GM21390 (cell line): ENCODE results near the gene TMEM171.
A peak's percentile ranks its signal among the peaks of the same experiment; 100 is the strongest.

Experiments
- ATAC-seq: cut with Tn5 transposase; IDR thresholded peaks from one replicate; pipeline ENCODE4 v1.9.1; 2021; ENCODE audit not compliant: unreplicated experiment

Gene TMEM171

DNA sequence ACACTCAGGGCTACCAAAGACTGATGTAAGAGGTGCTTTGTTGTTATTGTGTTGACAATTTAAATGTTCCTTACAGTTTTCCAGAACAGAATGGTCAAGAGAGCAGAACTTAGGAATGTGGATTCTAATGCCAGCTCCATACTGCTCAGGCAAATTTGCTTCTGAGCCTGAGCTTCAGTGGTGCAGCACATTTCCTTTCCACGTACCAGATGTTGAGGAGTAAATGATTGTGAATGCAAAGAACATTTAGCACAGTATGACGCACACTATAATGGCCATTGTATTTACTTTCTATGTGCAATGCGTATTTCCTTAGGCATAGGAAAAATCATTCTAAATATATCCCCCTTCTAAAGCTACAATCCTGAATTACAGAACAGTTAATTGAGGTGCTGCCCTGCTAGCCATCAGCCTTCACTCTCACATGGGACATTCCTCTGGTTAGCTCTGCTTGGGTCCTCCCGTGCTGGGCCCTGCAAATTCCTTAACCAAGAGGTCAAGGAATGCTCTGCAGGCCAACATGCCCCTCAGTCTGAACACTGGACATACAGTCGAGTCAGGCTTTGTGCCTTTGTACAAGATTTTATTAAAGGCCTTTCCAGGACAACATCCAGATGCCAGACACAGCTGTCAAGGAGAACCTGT is 31.5 kb downstream of the TMEM171 start:
- no peak for ATAC-seq

DNA sequence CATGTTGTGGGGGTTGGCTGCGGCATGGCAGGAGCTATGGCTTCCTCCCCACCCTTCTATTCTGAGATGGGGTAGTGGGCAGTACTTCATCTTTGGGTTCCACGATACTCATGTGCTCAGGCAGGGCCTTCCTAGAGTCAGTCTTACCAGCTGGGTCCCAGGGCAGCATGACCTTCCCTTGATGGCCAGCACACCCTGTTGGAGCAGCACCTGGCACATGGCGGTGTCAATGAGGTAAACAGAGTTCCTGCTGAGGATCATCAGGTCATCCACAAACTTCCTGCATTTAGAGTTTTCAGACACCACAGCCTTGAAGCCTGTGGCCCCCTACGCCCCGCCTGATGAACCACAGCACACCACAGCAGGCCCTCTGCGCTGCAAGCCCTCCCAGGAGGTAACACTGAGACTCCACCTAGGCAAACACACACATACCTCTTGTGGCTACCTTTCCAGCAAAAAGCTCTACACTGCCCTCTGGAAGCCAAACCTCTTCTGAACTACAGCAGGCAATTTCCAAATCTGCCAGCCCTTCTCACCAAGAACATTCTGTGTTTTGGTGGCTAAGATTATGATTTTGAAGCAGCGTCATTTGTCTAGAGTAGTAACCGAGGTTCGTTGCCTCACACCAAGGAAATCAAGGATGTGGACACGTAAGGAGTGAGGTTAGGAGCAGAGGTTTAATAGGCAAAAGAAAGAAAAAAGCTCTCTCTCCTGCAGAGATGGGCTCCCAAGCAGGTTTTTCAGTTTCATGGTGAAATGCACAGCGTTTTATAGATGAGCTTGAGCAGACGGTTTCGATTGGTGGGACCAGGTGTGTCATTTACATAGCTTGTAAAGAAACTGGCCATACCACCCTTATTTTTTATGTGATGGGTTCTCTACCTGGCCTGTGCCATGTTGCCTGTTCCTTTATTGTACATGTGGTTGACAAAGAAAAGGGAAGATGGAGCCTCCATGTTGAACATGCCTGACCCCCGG is 32.3 kb downstream of the TMEM171 start:
- no peak for ATAC-seq

DNA sequence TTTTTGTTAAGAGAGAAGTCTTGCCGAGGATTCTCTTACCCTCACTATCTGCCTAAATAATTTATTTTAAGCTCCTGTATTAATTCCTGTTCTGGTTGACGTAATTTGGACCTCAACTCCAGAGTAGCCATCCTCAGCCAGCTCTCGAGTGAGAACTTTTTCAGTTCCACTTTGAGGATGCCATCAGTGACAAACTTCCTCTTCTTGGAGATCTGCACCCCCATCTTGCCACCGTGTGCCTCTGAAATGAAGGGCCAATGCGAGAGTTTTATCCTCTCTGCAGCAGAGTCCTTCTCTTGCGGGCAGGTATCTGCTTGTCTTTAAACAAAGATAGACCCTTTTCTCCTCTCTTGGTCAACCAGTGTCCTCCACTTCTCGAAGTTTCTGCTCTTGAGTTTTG is 33.1 kb downstream of the TMEM171 start:
- no peak for ATAC-seq

DNA sequence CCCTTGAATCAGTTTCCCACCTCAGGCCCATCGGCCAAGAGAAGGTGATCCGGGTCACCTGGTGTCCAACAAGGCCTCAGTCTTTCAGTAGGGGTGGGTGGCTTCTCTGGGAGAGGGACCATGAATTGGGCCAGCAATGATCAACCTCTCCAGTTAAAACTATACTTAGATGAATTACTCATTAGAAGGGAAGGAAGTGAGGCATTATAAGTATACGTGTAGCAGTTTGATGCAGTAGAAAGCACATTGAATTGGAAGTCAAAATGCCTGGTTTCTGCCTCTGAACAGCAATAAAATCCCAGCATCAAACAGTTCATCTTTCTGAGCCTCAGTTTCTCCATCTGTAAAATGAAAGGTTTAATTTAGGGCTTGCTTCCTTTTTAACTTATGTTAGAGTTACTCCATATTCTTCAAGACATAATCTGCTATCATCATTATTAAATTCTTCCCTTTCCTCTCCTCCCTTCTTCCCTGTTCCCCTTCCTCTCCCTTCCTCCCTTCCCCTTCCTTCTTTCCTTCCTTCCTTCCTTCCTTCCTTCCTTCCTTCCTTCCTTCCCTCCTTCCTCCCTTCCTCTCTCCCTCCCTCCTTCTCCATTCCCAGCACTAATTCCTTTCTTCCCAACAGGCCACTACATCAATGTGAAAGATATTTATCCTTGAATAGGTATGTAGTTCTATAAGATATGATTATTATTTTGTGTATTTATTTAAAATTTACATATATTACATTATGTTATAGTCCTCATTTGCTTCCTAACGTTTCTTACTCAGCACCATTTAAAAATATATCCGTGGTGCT is 34.0 kb downstream of the TMEM171 start:
- ATAC-seq, result no peak

DNA sequence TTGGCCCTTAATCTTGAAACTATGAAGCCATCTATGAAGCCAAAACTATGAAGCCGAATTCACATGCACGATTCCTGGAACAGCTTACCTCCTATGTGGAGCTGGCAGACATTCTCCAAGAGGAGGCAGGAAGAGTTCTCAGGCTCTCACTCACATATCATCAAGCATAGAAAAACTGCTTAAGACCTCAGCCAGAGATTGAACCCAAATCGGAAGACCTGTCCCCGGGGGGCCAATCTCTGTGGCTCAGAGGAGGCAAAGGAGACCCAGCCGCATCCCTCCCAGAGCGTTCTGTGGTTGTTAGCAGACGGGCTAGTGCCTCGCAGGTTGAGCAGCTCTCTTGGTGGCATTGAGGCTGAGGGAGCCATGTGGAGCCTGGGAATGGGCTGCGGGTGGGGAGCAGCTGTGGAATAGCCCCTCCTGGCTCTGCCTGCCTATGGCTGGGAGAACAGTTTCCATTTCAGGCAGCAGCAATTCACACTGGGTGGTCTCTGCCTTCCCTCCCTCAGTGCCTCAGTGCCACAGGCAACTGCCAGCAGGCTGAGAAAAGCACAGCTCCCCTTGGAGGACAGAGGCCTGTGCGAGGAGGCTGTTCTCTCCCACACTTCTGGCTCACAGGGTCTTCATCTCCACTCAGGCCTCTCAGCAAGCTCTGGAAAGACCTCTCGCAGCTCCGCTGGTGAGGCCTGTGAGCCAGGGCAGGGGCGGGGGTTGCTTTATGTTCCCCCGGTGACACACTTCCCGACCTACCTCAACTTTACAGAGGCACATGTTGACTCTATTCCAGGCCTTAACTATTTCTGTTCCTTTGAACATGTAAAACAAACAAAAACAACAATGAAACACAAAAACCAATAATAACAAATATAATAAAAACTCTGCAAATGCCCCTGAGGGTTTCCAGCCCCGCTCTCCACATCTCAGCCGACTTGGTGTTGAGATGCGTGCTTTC is 35.2 kb downstream of the TMEM171 start:
- no peak for ATAC-seq

DNA sequence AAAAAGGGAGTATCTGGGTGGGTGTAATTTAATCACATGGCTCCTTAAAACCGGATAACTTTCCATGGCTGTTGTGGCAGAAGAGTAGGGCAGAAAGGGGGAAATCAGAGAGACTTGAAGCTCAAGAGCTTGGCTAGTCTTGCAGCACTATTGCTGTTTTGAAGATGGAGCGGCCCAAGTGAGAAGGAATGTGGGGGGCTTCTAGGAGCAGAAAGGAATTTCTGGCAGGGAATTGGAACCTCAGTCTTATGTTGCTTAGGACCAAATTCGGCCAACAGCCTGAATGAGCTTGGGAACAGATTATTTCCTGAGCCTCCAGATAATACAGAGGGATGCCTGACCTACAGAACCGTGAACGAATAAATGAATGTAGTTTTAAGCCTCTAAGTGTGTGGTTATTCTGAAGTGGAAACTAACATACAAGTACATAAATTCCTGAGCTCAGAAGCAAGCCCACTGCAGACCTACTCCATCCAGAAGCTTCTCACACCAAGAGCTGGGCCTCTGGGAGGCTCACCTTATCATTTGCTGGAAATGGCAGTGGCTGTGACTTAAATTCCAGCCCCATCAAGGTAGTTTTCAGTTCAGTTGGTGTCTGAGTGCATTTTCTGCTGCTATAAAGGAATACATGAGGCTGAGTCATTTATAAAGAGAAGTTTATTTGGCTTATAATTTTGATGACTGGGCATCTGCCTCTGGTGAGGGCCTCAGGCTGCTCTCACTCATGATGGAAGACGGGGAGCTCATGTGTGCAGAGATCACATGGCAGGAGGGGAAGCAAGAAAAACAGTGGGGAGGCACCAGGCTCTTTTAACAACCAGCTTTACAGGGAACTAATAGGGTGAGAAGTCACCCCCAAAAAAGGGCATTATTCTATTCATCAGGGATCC is 37.3 kb downstream of the TMEM171 start:
- ATAC-seq, result no peak

DNA sequence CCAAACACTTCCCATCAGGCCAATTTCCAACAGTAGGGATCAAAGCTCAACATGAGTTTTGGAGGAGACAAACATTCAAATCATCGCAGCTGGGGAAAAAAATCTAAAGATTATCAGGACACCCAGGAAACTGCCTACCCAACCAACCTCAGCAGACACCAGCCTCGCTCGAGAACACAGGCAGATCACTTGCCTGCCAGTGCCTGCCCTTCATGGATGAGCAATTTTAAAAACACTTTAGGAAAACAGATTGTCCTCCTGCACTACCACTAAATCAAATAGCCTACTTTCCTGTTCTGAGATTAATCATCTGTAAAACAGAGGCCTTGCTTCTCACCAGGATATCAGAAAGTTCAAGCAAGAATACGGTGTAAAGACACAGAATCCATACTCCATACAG is 37.9 kb downstream of the TMEM171 start:
- no peak for ATAC-seq

DNA sequence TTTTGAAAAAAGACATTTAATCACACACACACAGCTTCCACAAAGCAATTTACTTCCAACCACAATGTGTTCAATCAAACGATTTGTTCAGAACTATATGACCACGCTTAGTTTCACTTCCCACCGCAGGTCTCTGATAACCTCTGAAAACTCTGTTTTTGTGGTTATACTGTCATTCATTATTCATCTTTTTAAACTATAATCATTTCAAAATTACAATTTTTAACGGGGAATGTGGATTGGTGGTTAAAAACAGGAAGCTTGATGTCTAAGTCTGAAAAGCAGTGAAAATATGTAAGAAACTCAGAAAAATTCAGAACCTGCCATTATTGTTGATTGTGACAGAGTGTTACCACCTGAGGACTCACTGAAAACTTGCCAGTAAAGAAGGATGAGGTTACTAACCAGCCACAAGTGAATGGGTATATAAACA is 39.9 kb downstream of the TMEM171 start:
- ATAC-seq, result peak; percentile 90

DNA sequence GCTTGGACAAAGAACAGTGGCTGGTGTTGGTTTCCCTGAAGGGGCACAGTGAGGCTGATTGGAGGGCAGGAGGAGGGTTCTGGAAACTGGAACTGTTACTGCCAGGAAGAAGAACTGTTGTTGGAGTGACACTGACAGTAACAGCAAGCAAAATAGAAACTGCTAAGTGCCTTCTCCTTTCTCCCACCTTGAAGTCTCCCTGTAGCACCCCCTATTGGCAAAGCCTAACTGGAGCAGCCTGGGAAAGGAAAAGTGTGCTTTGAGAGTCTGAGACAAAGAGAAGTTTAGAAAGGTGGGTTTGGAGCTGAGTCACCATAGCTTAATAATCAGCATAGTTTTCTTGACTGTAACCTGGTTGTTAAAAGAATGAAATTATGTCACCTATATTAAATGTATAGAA is 50.1 kb downstream of the TMEM171 start:
- no peak for ATAC-seq

DNA sequence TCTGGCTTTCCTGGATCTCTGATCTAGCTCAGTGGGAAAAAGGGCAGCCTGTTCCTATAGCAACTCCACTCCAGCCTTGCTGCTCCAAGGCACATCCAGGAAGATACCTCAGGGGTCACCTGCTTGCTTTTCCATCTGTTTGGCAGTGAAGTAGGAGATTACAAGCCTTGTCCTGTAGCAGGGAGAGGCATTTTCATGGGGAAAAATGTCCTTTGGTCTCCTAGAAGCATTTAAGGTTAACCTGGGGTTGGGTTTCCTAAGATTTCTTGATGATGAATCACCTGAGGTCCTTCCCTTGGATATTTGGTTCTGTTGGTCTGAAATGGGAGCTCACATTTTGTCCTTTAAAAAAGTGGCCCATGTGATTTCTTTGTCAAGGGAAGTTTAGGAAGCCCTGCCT is 51.1 kb downstream of the TMEM171 start:
- no peak for ATAC-seq

DNA sequence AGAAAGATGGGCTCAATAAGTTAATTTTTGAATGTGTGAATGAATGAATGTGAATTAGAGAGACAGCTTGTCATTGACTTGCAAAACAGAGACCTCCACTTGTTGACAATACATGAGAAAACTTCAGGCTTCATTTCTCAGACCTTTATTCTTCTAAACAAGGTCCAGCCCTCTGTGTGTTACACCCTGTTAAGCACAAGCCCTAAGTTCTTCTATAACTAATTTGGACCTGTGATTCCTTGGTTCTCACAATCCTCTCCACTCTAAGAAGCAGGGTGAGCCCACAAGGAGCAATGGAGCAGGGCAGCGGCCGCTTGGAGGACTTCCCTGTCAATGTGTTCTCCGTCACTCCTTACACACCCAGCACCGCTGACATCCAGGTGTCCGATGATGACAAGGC is 52.6 kb downstream of the TMEM171 start, which contains the start of gene TMEM174:
Gene TMEM174, plus strand, starts transcription at position 243 of the 400 bp plus-strand sequence. Its CDS starts 51 bp downstream, at position 294.
- ATAC-seq, result no peak

DNA sequence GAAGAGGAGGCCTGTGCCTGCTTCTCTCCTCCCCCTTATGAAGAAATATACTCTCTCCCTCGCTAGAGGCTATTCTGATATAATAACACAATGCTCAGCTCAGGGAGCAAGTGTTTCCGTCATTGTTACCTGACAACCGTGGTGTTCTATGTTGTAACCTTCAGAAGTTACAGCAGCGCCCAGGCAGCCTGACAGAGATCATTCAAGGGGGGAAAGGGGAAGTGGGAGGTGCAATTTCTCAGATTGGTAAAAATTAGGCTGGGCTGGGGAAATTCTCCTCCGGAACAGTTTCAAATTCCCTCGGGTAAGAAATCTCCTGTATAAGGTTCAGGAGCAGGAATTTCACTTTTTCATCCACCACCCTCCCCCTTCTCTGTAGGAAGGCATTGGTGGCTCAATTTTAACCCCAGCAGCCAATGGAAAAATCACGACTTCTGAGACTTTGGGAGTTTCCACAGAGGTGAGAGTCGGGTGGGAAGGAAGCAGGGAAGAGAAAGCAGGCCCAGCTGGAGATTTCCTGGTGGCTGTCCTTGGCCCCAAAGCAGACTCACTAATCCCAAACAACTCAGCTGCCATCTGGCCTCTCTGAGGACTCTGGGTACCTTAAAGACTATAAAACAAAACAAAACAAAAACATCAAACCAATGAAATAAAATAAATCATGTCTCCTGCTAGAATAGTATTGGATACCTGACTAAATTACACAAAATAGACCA is 53.9 kb downstream of the TMEM171 start:
- no peak for ATAC-seq

DNA sequence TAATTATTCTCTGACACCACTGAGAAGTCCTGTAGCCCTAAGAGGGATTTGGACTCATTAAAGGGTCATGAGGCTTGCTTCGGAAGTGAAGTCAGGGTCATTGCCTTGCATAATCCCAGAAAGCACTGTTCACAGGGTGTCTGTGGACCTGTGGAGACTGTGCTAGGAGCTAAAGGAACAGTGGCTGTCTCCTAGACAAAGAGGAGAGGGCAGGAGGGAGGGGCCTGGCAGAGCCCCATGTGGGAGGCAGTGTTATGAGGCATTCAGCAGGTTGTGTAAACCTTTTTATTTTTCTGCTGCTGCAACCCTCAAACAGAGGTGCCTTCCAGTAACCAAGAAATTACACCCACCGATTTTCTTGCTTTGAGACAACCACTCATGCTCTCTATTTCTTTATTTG is 55.9 kb downstream of the TMEM171 start:
- ATAC-seq, result no peak

DNA sequence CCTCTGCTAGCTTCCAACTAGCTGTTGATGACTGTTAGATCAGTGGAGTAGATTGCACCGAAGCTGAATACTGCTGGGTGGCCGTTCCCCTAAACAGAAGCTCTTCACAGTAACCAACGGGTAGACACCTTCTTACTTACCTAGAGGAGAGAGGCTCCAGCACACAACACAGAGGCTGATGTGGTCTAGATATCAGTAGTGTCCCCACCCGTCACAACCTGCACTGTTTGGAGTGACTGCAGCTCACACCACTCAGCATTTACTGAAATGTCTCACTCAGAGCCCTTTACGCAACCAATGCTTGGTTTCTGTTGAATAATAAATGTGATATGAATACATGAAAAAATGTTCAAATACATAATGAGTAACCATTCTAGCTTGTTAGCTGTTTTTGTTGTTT is 57.9 kb downstream of the TMEM171 start:
- no peak for ATAC-seq

DNA sequence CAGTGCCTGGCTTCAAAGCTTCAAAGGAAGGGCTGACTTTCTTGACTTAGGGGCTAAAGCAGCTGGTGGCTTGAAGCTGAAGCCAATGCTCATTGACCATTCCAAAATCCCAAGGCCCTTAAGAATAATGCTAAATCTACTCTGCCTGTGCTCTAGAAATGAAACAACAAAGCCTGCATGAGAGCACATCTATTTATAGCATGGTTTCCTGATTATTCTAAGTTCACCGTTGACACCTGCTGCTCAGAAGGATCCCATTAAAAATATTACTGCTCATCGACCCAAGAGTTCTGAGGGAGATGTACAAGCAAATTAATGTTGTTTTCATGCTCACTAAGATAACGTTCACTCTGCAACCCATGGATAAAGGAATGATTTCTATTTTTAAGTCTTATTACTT is 59.4 kb downstream of the TMEM171 start:
- no peak for ATAC-seq

DNA sequence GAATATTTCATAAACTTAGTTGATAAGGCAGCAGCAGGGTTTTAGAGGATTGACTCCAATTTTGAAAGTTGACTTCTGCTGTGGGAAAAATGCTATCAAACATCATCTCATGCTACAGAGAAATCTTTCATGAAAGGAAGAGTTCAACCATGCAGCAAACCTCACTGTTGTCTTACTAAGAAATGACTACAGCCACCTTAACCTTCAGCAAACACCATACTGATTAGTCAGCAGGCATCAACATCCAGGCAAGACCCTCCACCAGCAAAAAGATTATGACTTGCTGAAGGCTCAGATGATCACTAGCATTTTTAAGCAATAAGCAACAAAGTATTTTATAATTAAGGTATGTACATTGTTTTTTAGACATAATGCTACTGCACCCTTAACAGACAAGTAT is 60.2 kb downstream of the TMEM171 start:
- ATAC-seq, result no peak
